T-cell (primary cell): ENCODE data around the gene PPEF2. TPM values are rescaled to one million over a fixed set of nuclear protein-coding genes. Genes with fewer than 3 reads are reported as not detected.
A peak's percentile ranks its signal among the peaks of the same experiment; 100 is the strongest.
"Not testable (repeated sequence)": the region's sequence is repeated elsewhere in the genome, so short reads cannot be mapped to it uniquely, and the experiment has no call there.

ENCODE experiments used
- ATAC-seq, 4 experiments: fragments of 200-7000 bp in 3 of 4; fragments of 150-1000 bp in 1 of 4; cut with Tn5 transposase; replicated peaks in 1 of 4; 1 replicate in 3 of 4; 2 replicates in 1 of 4; pipeline ENCODE4 v1.10.0; 2021; ENCODE audit warnings: moderate library complexity in 3 of 4, mild to moderate bottlenecking in 2 of 4, moderate number of reproducible peaks in 1 of 4
- CTCF ChIA-PET, 2 donors: fragments of 300-600 bp; sonication (Branson Sonifier 250); formaldehyde crosslinking; loops; one replicate each; lab custom pipeline; 2022; ENCODE audit warnings: antibody characterized with exemption in 2 of 2; lab: Charles Lee
- POLR2A ChIA-PET, 2 donors: fragments of 300-600 bp; sonication (Branson Sonifier 250); formaldehyde crosslinking; loops; one replicate each; lab custom pipeline; 2022; ENCODE audit warnings: antibody characterized with exemption in 2 of 2; lab: Charles Lee
- DNase-seq, 35 experiments: peaks; one replicate each; pipeline versions ENCODE4 v3.0.0 to v3.0.0-alpha.2; 2013 to 2023
- H3K27ac ChIP-seq: one replicate; pipeline ENCODE4 v1.5.1; 2013; ENCODE audit warnings: low read length
- H3K27me3 ChIP-seq, 2 experiments: replicated peaks in 1 of 2; 1 replicate in 1 of 2; 2 replicates in 1 of 2; pipeline versions ENCODE4 v1.6.1 to v1.7.0; 2013; ENCODE audit warnings: low read length in 1 of 2, mixed read lengths in 1 of 2; ENCODE audit not compliant: control insufficient read depth in 2 of 2, insufficient read depth in 2 of 2; ENCODE audit errors: extremely low read depth in 1 of 2
- H3K36me3 ChIP-seq, 2 donors: 1 replicate in 1 of 2; 2 replicates in 1 of 2; pipeline versions ENCODE4 v1.6.1 to v1.7.0; 2013; ENCODE audit warnings: low read length in 1 of 2; ENCODE audit not compliant: control insufficient read depth in 2 of 2, insufficient read depth in 1 of 2; ENCODE audit errors: extremely low read depth in 1 of 2
- H3K4me1 ChIP-seq, 2 experiments: 1 replicate in 1 of 2; 2 replicates in 1 of 2; pipeline versions ENCODE4 v1.6.1 to v1.7.0; 2013; ENCODE audit warnings: low read length in 2 of 2, mixed read lengths in 1 of 2; ENCODE audit not compliant: insufficient read depth in 2 of 2, control insufficient read depth in 1 of 2; ENCODE audit errors: extremely low read depth in 1 of 2
- H3K4me3 ChIP-seq, 2 donors: 1 replicate in 1 of 2; 2 replicates in 1 of 2; pipeline versions ENCODE4 v1.5.1 to v1.7.0; 2013; ENCODE audit warnings: mild to moderate bottlenecking in 2 of 2, low read length in 1 of 2, moderate library complexity in 1 of 2; ENCODE audit not compliant: control insufficient read depth in 1 of 2; ENCODE audit errors: extremely low read depth in 1 of 2
- H3K9me3 ChIP-seq: 2 replicates; pipeline ENCODE4 v1.7.0; 2013
- H3K27ac Mint-ChIP-seq, 2 donors: one replicate each; pipeline ENCODE4 v1.8.0; 2020 to 2021; ENCODE audit warnings: mild to moderate bottlenecking in 2 of 2, mixed read lengths in 2 of 2
- H3K27me3 Mint-ChIP-seq, 2 donors: one replicate each; pipeline ENCODE4 v1.8.0; 2021 to 2022; ENCODE audit warnings: mixed read lengths in 2 of 2
- H3K36me3 Mint-ChIP-seq: one replicate; pipeline ENCODE4 v1.8.0; 2021; ENCODE audit warnings: mixed read lengths
- H3K4me1 Mint-ChIP-seq, 3 donors: one replicate each; pipeline ENCODE4 v1.8.0; 2020 to 2022; ENCODE audit warnings: mixed read lengths in 3 of 3, mild to moderate bottlenecking in 1 of 3
- H3K4me3 Mint-ChIP-seq, 3 donors: one replicate each; pipeline ENCODE4 v1.8.0; 2020 to 2022; ENCODE audit warnings: mild to moderate bottlenecking in 3 of 3, mixed read lengths in 3 of 3, moderate library complexity in 3 of 3
- H3K9me3 Mint-ChIP-seq, 3 donors: one replicate each; pipeline ENCODE4 v1.8.0; 2020 to 2022; ENCODE audit warnings: mixed read lengths in 3 of 3
- WGBS: methylation state at CpG from one replicate; pipeline ENCODE4 v1.1.5; 2013; ENCODE audit warnings: missing lambda C conversion rate; ENCODE audit not compliant: insufficient coverage; 5-methylcytosine and 5-hydroxymethylcytosine counted together
- total RNA-seq, 35 experiments: library from RNA in 6 of 35; stranded (reverse) in 6 of 35; fragments of 120-200 nt in 1 of 35; gene quantifications; one replicate each; pipeline versions ENCODE4 v1.2.1 to v1.2.4 and lab custom pipeline; 2013 to 2026

The PPEF2 gene
- total RNA-seq, 5 donors from 2014 or later (not counting 1 experiment from before 2014, with no cell fraction given) = 0.25 to 1.1 (median 0.50) TPM

GRCh38 chr4:75920327-75920726 lies 18.1 kb upstream of the PPEF2 start:
- Histone ChIP-seq H3K4me3 (no peak overlapping the region), H3K4me1 (no peaks in the 10 kb centered on the region), H3K36me3 (peaks cover 6 to 78% of the 10 kb centered on the region in 2 donors), H3K27me3 (no peaks in the 10 kb centered on the region), H3K9me3 (no peaks in the 10 kb centered on the region), H3K27ac (no peak overlapping the region)
- H3K9me3 Mint-ChIP-seq = no peaks in the 10 kb centered on the region
- no peak for ATAC-seq
- POLR2A ChIA-PET = no interaction called here
- no peak for DNase-seq
- H3K4me3 Mint-ChIP-seq = no peak overlapping the region
- CTCF ChIA-PET = no interaction called here
- H3K27me3 Mint-ChIP-seq = no peaks in the 10 kb centered on the region
- H3K36me3 Mint-ChIP-seq = peaks cover 57% of the 10 kb centered on the region
- 100% methylated on average over 2 of the region's 4 CpGs for WGBS
- H3K27ac Mint-ChIP-seq = no peak overlapping the region
- no peaks in the 10 kb centered on the region for H3K4me1 Mint-ChIP-seq

GRCh38 chr4:75919920-75920319 lies 17.7 kb upstream of the PPEF2 start:
- Mint-ChIP-seq H3K36me3 (peaks cover 55% of the 10 kb centered on the region), H3K4me1 (no peaks in the 10 kb centered on the region), H3K27me3 (no peaks in the 10 kb centered on the region), H3K4me3 (no peak overlapping the region), H3K9me3 (no peaks in the 10 kb centered on the region), H3K27ac (no peak overlapping the region)
- 100% methylated on average over 1 of the region's 3 CpGs for WGBS
- no peaks in the 10 kb centered on the region for H3K4me1 ChIP-seq
- CTCF ChIA-PET = interaction anchor here in 1 of 2 donors (0.7 kb wide), 1 partner anchor 265 kb away, joined by 4 read pairs; no protein-coding TSS in a partner anchor
- no peaks in the 10 kb centered on the region for H3K9me3 ChIP-seq
- H3K36me3 ChIP-seq = peaks cover 6 to 77% of the 10 kb centered on the region in 2 donors
- POLR2A ChIA-PET = no interaction called here
- DNase-seq (no peak), ATAC-seq (no peak)
- no peak overlapping the region for H3K27ac ChIP-seq
- no peaks in the 10 kb centered on the region for H3K27me3 ChIP-seq
- H3K4me3 ChIP-seq = no peak overlapping the region

- Histone ChIP-seq H3K4me3 (no peak overlapping the region), H3K4me1 (no peaks in the 10 kb centered on the region), H3K36me3 (peaks cover 7 to 57% of the 10 kb centered on the region in 2 donors), H3K27me3 (no peaks in the 10 kb centered on the region), H3K9me3 (no peaks in the 10 kb centered on the region), H3K27ac (no peak overlapping the region)
- H3K27ac Mint-ChIP-seq = no peak overlapping the region
- DNase-seq (peak in 17 of 35 experiments; percentile 5 to 62 (median 10)), ATAC-seq (peak; percentile 57 to 64 (median 60))
- ChIA-PET POLR2A (no interaction called here), CTCF (interaction anchor here (0.5 to 2.7 kb wide), 8 partner anchors 20 to 674 kb away, joined by 3 to 22 read pairs (median 5); partner anchors contain the start of gene NAAA (in 2 of the 2))
- WGBS = no CpG with 5 or more reads among the region's 1 CpG
- H3K4me3 Mint-ChIP-seq = no peak overlapping the region
- peaks cover 0 to 3% (median under 1%) of the 10 kb centered on the region in 3 donors for H3K9me3 Mint-ChIP-seq
- no peaks in the 10 kb centered on the region for H3K4me1 Mint-ChIP-seq
- H3K36me3 Mint-ChIP-seq = peaks cover 56% of the 10 kb centered on the region
- H3K27me3 Mint-ChIP-seq = no peaks in the 10 kb centered on the region
These were observed 13.9 kb upstream of the PPEF2 start for GRCh38 chr4:75916091-75916661.

GRCh38 chr4:75912968-75913367 lies 10.7 kb upstream of the PPEF2 start:
- H3K9me3 ChIP-seq = no peaks in the 10 kb centered on the region

GRCh38 chr4:75910831-75911230 lies 8.6 kb upstream of the PPEF2 start:
- H3K36me3 ChIP-seq = peaks cover 7 to 21% of the 10 kb centered on the region in 2 donors
- H3K4me3 ChIP-seq, H3K4me1 Mint-ChIP-seq, H3K27ac Mint-ChIP-seq, POLR2A ChIA-PET, H3K4me1 ChIP-seq, H3K4me3 Mint-ChIP-seq, H3K9me3 Mint-ChIP-seq, H3K27me3 Mint-ChIP-seq, CTCF ChIA-PET, ATAC-seq, H3K9me3 ChIP-seq, H3K27ac ChIP-seq, H3K27me3 ChIP-seq, DNase-seq: not testable (repeated sequence)
- H3K36me3 Mint-ChIP-seq = peaks cover 43% of the 10 kb centered on the region
- WGBS = 89% methylated on average over 5 of the region's 6 CpGs

More at GRCh38 chr4:75912968-75913367, 10.7 kb upstream of the PPEF2 start:
- ATAC-seq = no peak
- Histone ChIP-seq H3K4me1 (no peaks in the 10 kb centered on the region), H3K4me3 (no peak overlapping the region), H3K27ac (no peak overlapping the region), H3K27me3 (no peaks in the 10 kb centered on the region), H3K36me3 (peaks cover 7 to 31% of the 10 kb centered on the region in 2 donors)
- 100% methylated on average over 3 of the region's 6 CpGs for WGBS
- DNase-seq = no peak
- no peaks in the 10 kb centered on the region for H3K4me1 Mint-ChIP-seq
- ChIA-PET POLR2A (interaction anchor here in 1 of 2 donors (0.7 kb wide), 2 partner anchors 27 to 895 kb away, joined by 5 read pairs; no protein-coding TSS in a partner anchor), CTCF (interaction anchor here (0.6 to 1.4 kb wide), 3 partner anchors 9 to 151 kb away, joined by 3 to 4 read pairs (median 3); no protein-coding TSS in a partner anchor)
- peaks cover 6 to 9% (median 6%) of the 10 kb centered on the region in 3 donors for H3K9me3 Mint-ChIP-seq
- peaks cover 49% of the 10 kb centered on the region for H3K36me3 Mint-ChIP-seq
- no peak overlapping the region for H3K27ac Mint-ChIP-seq
- H3K27me3 Mint-ChIP-seq = no peaks in the 10 kb centered on the region
- no peak overlapping the region for H3K4me3 Mint-ChIP-seq

GRCh38 chr4:75909405-75909804 lies 7.2 kb upstream of the PPEF2 start:
- H3K4me1 Mint-ChIP-seq = no peaks in the 10 kb centered on the region
- POLR2A ChIA-PET = interaction anchor here in 1 of 2 donors (0.5 to 0.7 kb wide), 2 partner anchors 12 to 13 kb away, joined by 4 to 5 read pairs; no protein-coding TSS in a partner anchor
- CTCF ChIA-PET = interaction anchor here in 1 of 2 donors (1.5 kb wide), 1 partner anchor 13 kb away, joined by 5 read pairs; no protein-coding TSS in a partner anchor

More at GRCh38 chr4:75909405-75909804, 7.2 kb upstream of the PPEF2 start:
- Histone ChIP-seq H3K4me3 (no peak overlapping the region), H3K27ac (no peak overlapping the region), H3K36me3 (peaks cover 0 to 10% of the 10 kb centered on the region in 2 donors), H3K27me3 (peaks cover 0 to 3% of the 10 kb centered on the region in 2 experiments), H3K4me1 (no peaks in the 10 kb centered on the region), H3K9me3 (no peaks in the 10 kb centered on the region)
- no peak for ATAC-seq
- peaks cover 36% of the 10 kb centered on the region for H3K36me3 Mint-ChIP-seq
- no peak overlapping the region for H3K27ac Mint-ChIP-seq
- WGBS = 60% methylated on average over 2 of the region's 5 CpGs
- no peak for DNase-seq
- no peak overlapping the region for H3K4me3 Mint-ChIP-seq
- peaks cover 6 to 9% (median 6%) of the 10 kb centered on the region in 3 donors for H3K9me3 Mint-ChIP-seq
- H3K27me3 Mint-ChIP-seq = no peaks in the 10 kb centered on the region
